GM21528 (cell line): ENCODE results near the gene SAMD4A.
A peak's percentile ranks its signal among the peaks of the same experiment; 100 is the strongest.
"Not testable (repeated sequence)": the region's sequence is repeated elsewhere in the genome, so short reads cannot be mapped to it uniquely, and the experiment has no call there.

Experiments used
- ATAC-seq: cut with Tn5 transposase; IDR thresholded peaks from one replicate; pipeline ENCODE4 v1.9.1; 2021; ENCODE audit warnings: mild to moderate bottlenecking, moderate library complexity; ENCODE audit not compliant: unreplicated experiment, low FRiP score

The SAMD4A gene

GRCh38 chr14:54722791-54723432, 156.0 kb downstream of the SAMD4A start:
- ATAC-seq: no peak

GRCh38 chr14:54724123-54724522, 157.2 kb downstream of the SAMD4A start:
- no peak for ATAC-seq

GRCh38 chr14:54724676-54725325, 157.9 kb downstream of the SAMD4A start:
- no peak for ATAC-seq

GRCh38 chr14:54725998-54726397, 159.1 kb downstream of the SAMD4A start:
- no peak for ATAC-seq

- no peak for ATAC-seq
These were observed 161.0 kb downstream of the SAMD4A start for GRCh38 chr14:54727929-54728328.

- ATAC-seq: no peak
These were observed 162.0 kb downstream of the SAMD4A start for GRCh38 chr14:54728700-54729527.

- peak; percentile 98 for ATAC-seq
These were observed 163.4 kb downstream of the SAMD4A start for GRCh38 chr14:54730156-54730961.

- ATAC-seq: no peak
These were observed 168.0 kb downstream of the SAMD4A start for GRCh38 chr14:54734966-54735365.

GRCh38 chr14:54735424-54735823, 168.5 kb downstream of the SAMD4A start:
- ATAC-seq: no peak

GRCh38 chr14:54737132-54737711, 170.3 kb downstream of the SAMD4A start:
- no peak for ATAC-seq

- ATAC-seq: no peak
These were observed 171.1 kb downstream of the SAMD4A start for GRCh38 chr14:54738009-54738408.

- ATAC-seq: no peak
These were observed 172.6 kb downstream of the SAMD4A start for GRCh38 chr14:54739514-54739913.

GRCh38 chr14:54742492-54743350, 175.8 kb downstream of the SAMD4A start:
- no peak for ATAC-seq

- no peak for ATAC-seq
These were observed 176.5 kb downstream of the SAMD4A start for GRCh38 chr14:54743382-54743781.

GRCh38 chr14:54746019-54746418, 179.1 kb downstream of the SAMD4A start:
- ATAC-seq: no peak

- no peak for ATAC-seq
These were observed 180.7 kb downstream of the SAMD4A start for GRCh38 chr14:54747616-54748015.

- ATAC-seq: no peak
These were observed 182.3 kb downstream of the SAMD4A start for GRCh38 chr14:54749180-54749579.

GRCh38 chr14:54749727-54750126, 182.8 kb downstream of the SAMD4A start:
- ATAC-seq: no peak

- not testable (repeated sequence) for ATAC-seq
These were observed 185.7 kb downstream of the SAMD4A start for GRCh38 chr14:54752611-54753010.
